ENCODE data around the gene TEPSIN. TPM values are rescaled to one million over a fixed set of nuclear protein-coding genes. Genes with fewer than 3 reads are reported as not detected.
A peak's percentile ranks its signal among the peaks of the same experiment; 100 is the strongest.

TEPSIN gene
- total and polyA plus RNA-seq, 9 donors: 2.5 to 30.2 (median 24.5) TPM

DNA sequence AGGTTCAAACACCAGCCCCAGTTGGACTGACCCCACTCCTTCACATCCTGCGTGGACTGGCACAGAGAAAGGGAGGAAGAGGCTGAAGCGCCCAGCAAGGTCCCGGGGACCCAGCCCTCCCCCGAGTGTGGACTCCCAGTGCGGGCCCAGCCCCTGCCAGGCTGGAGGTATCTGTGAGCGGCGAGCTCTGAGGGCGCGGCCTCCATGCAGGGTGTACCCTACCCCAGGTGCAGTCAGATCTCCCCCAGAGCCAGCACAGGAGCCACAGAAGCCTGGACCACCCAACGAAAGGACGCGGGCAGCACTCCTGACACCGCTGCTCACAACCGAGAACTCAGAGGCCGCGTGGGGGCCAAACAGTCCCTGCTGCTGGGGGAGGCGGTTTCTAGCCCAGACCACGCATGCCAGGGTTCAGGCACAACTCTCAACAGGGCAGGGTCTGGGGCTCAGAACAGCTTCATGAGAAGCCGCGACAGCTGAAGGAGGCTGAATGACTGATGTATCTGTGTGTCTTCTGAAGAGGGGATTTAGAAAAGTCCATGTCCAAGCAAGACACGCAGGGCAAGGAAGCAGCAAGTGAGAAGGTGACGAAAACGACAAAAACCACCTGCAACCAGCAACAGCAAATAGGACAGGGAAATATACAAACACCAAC is 47.8 kb upstream of the TEPSIN start:
- DNase-seq: no peak
- H3K4me1 ChIP-seq (ENCODE audit: insufficient read depth): peaks cover 5% of the 10 kb centered on the region
- intact Hi-C loops (cut with DNase I): no loop called here
- no peaks in the 10 kb centered on the region for H3K27me3 ChIP-seq
- H3K4me3 ChIP-seq: no peak overlapping the region
- 94 to 96% (median 94%) methylated on average over 23 of the region's 23 CpGs for WGBS, 3 donors
- no peak overlapping the region for H3K27ac ChIP-seq
- TF ChIP-seq POLR2A (IDR thresholded peaks at IDR 0.05) (no peak), EP300 (IDR thresholded peaks at IDR 0.05) (no peak)
- TF ChIP-seq, protein P1, sequence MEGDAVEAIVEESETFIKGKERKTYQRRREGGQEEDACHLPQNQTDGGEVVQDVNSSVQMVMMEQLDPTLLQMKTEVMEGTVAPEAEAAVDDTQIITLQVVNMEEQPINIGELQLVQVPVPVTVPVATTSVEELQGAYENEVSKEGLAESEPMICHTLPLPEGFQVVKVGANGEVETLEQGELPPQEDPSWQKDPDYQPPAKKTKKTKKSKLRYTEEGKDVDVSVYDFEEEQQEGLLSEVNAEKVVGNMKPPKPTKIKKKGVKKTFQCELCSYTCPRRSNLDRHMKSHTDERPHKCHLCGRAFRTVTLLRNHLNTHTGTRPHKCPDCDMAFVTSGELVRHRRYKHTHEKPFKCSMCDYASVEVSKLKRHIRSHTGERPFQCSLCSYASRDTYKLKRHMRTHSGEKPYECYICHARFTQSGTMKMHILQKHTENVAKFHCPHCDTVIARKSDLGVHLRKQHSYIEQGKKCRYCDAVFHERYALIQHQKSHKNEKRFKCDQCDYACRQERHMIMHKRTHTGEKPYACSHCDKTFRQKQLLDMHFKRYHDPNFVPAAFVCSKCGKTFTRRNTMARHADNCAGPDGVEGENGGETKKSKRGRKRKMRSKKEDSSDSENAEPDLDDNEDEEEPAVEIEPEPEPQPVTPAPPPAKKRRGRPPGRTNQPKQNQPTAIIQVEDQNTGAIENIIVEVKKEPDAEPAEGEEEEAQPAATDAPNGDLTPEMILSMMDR (IDR thresholded peaks at IDR 0.05): no peak
- no peaks in the 10 kb centered on the region for H3K9me3 ChIP-seq
- H3K36me3 ChIP-seq: no peaks in the 10 kb centered on the region

DNA sequence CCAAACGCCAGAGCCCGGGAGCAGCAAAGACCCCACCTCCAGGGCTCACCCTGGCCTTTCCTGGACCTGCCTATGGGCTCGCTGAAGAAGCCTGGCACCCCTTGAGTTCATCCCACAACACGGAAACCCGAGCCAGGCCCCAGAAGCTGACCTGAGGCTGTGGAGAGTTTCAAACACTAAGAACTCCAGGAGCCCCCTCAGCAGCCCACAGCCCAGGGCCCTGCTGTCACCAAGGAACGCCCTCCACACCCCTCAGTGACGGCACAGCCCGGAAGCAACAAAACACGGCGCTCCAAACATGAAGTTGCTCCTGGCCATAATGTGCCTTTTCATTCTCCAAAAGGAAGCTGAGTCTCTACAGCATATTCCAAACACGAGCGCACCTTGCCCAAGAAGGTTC is 47.0 kb upstream of the TEPSIN start:
- 57 to 60% (median 57%) methylated on average over 12 of the region's 12 CpGs for WGBS, 3 donors
- Histone ChIP-seq H3K27me3 (no peaks in the 10 kb centered on the region), H3K4me3 (no peak overlapping the region), H3K36me3 (no peaks in the 10 kb centered on the region), H3K27ac (peak overlapping the region; percentile 1 to 57), H3K9me3 (no peaks in the 10 kb centered on the region), H3K4me1 (ENCODE audit: insufficient read depth) (peaks cover 5% of the 10 kb centered on the region)
- TF ChIP-seq EP300 (IDR thresholded peaks at IDR 0.05): no peak
- TF ChIP-seq, protein P1 (IDR thresholded peaks at IDR 0.05): no peak
- TF ChIP-seq POLR2A (IDR thresholded peaks at IDR 0.05): no peak
- intact Hi-C loops (cut with DNase I): no loop called here
- DNase-seq: no peak

DNA sequence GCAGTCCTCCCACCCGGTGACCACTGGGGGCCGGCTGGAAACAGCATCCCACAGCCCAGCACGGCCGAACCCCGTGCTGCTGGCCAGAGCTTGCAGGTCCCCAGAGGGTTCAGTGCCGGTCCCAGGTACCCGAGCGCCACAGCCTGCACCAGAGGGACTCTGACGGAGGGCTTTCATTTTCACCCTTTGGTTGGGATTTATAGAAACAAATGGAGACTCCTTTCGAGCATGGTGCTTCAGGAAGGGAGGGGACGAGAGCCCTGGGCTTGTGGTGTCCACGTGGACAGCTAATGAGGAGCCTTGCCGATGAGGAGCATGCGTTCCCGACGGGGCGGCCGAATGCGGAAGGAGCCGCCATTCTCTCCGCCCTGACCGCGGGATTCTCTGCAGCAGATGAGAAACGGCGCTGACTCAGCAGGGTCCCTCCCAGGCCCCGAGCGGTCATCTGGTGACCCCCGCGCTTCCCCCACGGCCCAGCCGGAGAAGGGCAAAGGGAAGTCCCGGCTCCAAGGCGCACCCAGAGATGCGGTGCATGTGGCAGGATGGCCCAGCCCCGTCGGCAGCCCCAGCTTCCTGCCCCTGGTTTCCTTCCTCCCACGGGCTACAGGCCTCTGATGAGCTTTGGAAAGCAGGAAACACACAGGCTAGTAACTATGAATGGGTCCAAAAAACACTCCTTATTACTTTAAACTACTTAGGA is 46.5 kb upstream of the TEPSIN start:
- Histone ChIP-seq H3K27ac (peak overlapping the region; percentile 1 to 57), H3K4me3 (peak overlapping the region; percentile 31), H3K27me3 (no peaks in the 10 kb centered on the region), H3K36me3 (no peaks in the 10 kb centered on the region), H3K9me3 (no peaks in the 10 kb centered on the region), H3K4me1 (ENCODE audit: insufficient read depth) (peaks cover 5% of the 10 kb centered on the region)
- TF ChIP-seq POLR2A (IDR thresholded peaks at IDR 0.05) (no peak), EP300 (IDR thresholded peaks at IDR 0.05) (no peak)
- TF ChIP-seq, protein P1 (IDR thresholded peaks at IDR 0.05): no peak
- DNase-seq: peak in 4 of 5 donors; percentile 45 to 69 (median 58)
- 14 to 29% (median 16%) methylated on average over 32 to 37 of the region's 37 CpGs for WGBS, 3 donors
- intact Hi-C loops (cut with DNase I): no loop called here

DNA sequence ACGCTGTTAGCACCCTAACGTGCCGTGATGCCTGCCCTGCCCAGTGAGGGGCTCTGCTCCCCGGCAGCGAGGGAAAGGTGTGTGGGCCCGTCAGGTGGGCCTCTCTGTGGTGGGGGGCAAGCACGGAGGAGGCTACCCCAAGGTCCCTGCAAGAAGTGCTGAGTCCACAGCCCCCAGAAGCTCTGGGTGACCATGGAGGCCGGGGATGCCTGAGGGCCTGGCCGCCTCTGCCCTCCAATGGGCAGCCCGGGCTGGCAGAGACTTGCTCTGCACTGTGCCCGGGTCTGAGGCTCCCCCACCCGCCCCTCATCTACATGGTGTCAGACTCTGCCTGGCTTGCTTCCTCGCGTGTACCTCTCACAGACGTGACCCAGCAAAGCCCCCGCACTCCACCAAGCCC is 44.0 kb upstream of the TEPSIN start:
- no peaks in the 10 kb centered on the region for H3K27me3 ChIP-seq
- 92 to 93% (median 93%) methylated on average over 16 of the region's 16 CpGs for WGBS, 3 donors
- TF ChIP-seq POLR2A (IDR thresholded peaks at IDR 0.05) (no peak), EP300 (IDR thresholded peaks at IDR 0.05) (no peak)
- TF ChIP-seq, protein P1 (IDR thresholded peaks at IDR 0.05): no peak
- no peaks in the 10 kb centered on the region for H3K9me3 ChIP-seq
- intact Hi-C loops (cut with DNase I): no loop called here
- peaks cover 9% of the 10 kb centered on the region for H3K4me1 ChIP-seq (ENCODE audit: insufficient read depth)
- H3K27ac ChIP-seq: no peak overlapping the region
- no peaks in the 10 kb centered on the region for H3K36me3 ChIP-seq
- DNase-seq: no peak
- H3K4me3 ChIP-seq: no peak overlapping the region

All from ovary (tissue), 9 donors.